SHP77 (cell line): ENCODE data around the gene ANKRD66.
"Not testable (repeated sequence)": the region's sequence is repeated elsewhere in the genome, so short reads cannot be mapped to it uniquely, and the experiment has no call there.

Source experiments
- DNase-seq, 2 experiments: peaks; one replicate each; lab custom pipeline; 2025; lab: John Stamatoyannopoulos, UW

The ANKRD66 gene

GRCh38 chr6:46746696-46747095 is at the start of gene ANKRD66:
TSS of gene ANKRD66 (plus strand) at chr6:46746933. CDS start at chr6:46751949, 5,016 bp downstream.
- DNase-seq, result no peak

GRCh38 chr6:46699970-46700369 is 46.8 kb upstream of the ANKRD66 start:
- no peak for DNase-seq

- DNase-seq, result peak; percentile 27 to 36
Measured at GRCh38 chr6:46704562-46704961, 42.2 kb upstream of the ANKRD66 start.

- no peak for DNase-seq
Measured at GRCh38 chr6:46706464-46706863, 40.3 kb upstream of the ANKRD66 start.

- no peak for DNase-seq
Measured at GRCh38 chr6:46711491-46711890, 35.2 kb upstream of the ANKRD66 start.

- DNase-seq, result no peak
Measured at GRCh38 chr6:46715141-46715540, 31.6 kb upstream of the ANKRD66 start.

GRCh38 chr6:46719099-46719498 is 27.6 kb upstream of the ANKRD66 start:
- peak in 1 of 2 experiments; percentile 3 for DNase-seq

- no peak for DNase-seq
Measured at GRCh38 chr6:46720401-46720800, 26.3 kb upstream of the ANKRD66 start.

GRCh38 chr6:46729787-46730326 is 16.9 kb upstream of the ANKRD66 start:
- DNase-seq, result no peak

GRCh38 chr6:46730921-46731461 is 15.7 kb upstream of the ANKRD66 start:
- DNase-seq, result no peak

GRCh38 chr6:46733341-46733801 is 13.4 kb upstream of the ANKRD66 start:
- no peak for DNase-seq

- DNase-seq, result no peak
Measured at GRCh38 chr6:46734867-46735719, 11.6 kb upstream of the ANKRD66 start, which contains the start of gene PLA2G7. TSS of gene PLA2G7 (minus strand) at chr6:46735375. CDS start at chr6:46722891, 12,484 bp downstream.

- no peak for DNase-seq
Measured at GRCh38 chr6:46735720-46736031, 11.1 kb upstream of the ANKRD66 start.

- no peak for DNase-seq
Measured at GRCh38 chr6:46736906-46737305, 9.8 kb upstream of the ANKRD66 start.

- DNase-seq, result no peak
Measured at GRCh38 chr6:46741482-46741881, 5.3 kb upstream of the ANKRD66 start.

- no peak for DNase-seq
Measured at GRCh38 chr6:46741910-46742309, 4.8 kb upstream of the ANKRD66 start.

GRCh38 chr6:46743425-46744158 is 3.1 kb upstream of the ANKRD66 start:
- no peak for DNase-seq

GRCh38 chr6:46744159-46744725 is 2.5 kb upstream of the ANKRD66 start:
- not testable (repeated sequence) for DNase-seq

- DNase-seq, result no peak
Measured at GRCh38 chr6:46745973-46746372, 760 bp upstream of the ANKRD66 start.

- DNase-seq, result no peak
Measured at GRCh38 chr6:46748940-46749503, 2.3 kb downstream of the ANKRD66 start.

GRCh38 chr6:46749731-46750130 is 3.0 kb downstream of the ANKRD66 start:
- DNase-seq, result no peak

GRCh38 chr6:46751658-46752057 is 4.9 kb downstream of the ANKRD66 start:
- no peak for DNase-seq
